K562 (cell line): Measurements from ENCODE around the gene CASKIN2. TPM values are rescaled to one million over a fixed set of nuclear protein-coding genes. Genes with fewer than 3 reads are reported as not detected.
A peak's percentile ranks its signal among the peaks of the same experiment; 100 is the strongest.

ENCODE experiments used
- ARNT ChIP-seq, 2 experiments: fragments of 450-650 bp; IDR thresholded peaks; 2 replicates each; pipeline ENCODE4 v1.6.1; 2016; ENCODE audit warnings: mild to moderate bottlenecking in 1 of 2
- GTF2E2 ChIP-seq: fragments of 200-800 bp; sonication (Bioruptor generic); IDR thresholded peaks from 2 replicates; pipeline ENCODE4 v1.6.1; 2016; ENCODE audit warnings: missing genetic modification characterization, missing compliant biosample characterization
- HNRNPH1 ChIP-seq: fragments of 200-400 bp; formaldehyde crosslinking; optimal IDR thresholded peaks from 2 replicates; pipeline ENCODE3; 2017; ENCODE audit warnings: low read depth, mild to moderate bottlenecking, low read length, moderate library complexity
- PHF8 ChIP-seq: fragments of 200-600 bp; sonication (generic); IDR thresholded peaks from 2 replicates; pipeline ENCODE4 v1.6.1; 2012; ENCODE audit warnings: mixed run types, mild to moderate bottlenecking, inconsistent platforms, low read length, moderate library complexity, borderline replicate concordance
- PYGO2 ChIP-seq: fragments of 450-650 bp; IDR thresholded peaks from 2 replicates; pipeline ENCODE4 v1.6.1; 2016; ENCODE audit warnings: mild to moderate bottlenecking, missing genetic modification characterization, moderate library complexity, missing compliant biosample characterization
- SIRT6 ChIP-seq: IDR thresholded peaks from one replicate; pipeline ENCODE4 v1.6.1; 2012; ENCODE audit warnings: low read depth, mild to moderate bottlenecking, control low read depth, inconsistent platforms, low read length, moderate library complexity
- SMARCA5 ChIP-seq: fragments of 450-650 bp; IDR thresholded peaks from 2 replicates; pipeline ENCODE4 v1.6.1; 2016
- TAF7 ChIP-seq: fragments of 450-650 bp; IDR thresholded peaks from 2 replicates; pipeline ENCODE4 v1.6.1; 2016; ENCODE audit warnings: missing genetic modification characterization, missing compliant biosample characterization
- TCF3 ChIP-seq: sonication (generic); formaldehyde crosslinking; IDR thresholded peaks from 2 replicates; pipeline ENCODE4 v1.4.0; 2020; ENCODE audit warnings: mild to moderate bottlenecking, missing genetic modification reagents
- TCF7L2 ChIP-seq: fragments of 150-350 bp; IDR thresholded peaks from 2 replicates; pipeline ENCODE4 v1.6.1; 2016; ENCODE audit warnings: low read depth, mild to moderate bottlenecking, low read length, moderate library complexity
- ZC3H4 ChIP-seq: sonication (generic); formaldehyde crosslinking; IDR thresholded peaks from 2 replicates; pipeline ENCODE4 v1.9.0; 2021; ENCODE audit warnings: missing genetic modification reagents, borderline replicate concordance
- ZNF253 ChIP-seq: fragments of 250-450 bp; sonication (Bioruptor Pico); conservative IDR thresholded peaks from 2 replicates; pipeline ENCODE4 v1.6.1; 2021; ENCODE audit warnings: mild to moderate bottlenecking
- ZNF584 ChIP-seq: fragments of 200-800 bp; sonication (Bioruptor generic); IDR thresholded peaks from 2 replicates; pipeline ENCODE4 v1.6.1; 2016; ENCODE audit warnings: low read depth, mild to moderate bottlenecking, missing genetic modification characterization, missing compliant biosample characterization
- ZZZ3 ChIP-seq: fragments of 450-650 bp; IDR thresholded peaks from 2 replicates; pipeline ENCODE4 v1.6.1; 2016; ENCODE audit warnings: antibody characterized with exemption, mild to moderate bottlenecking, moderate library complexity
- polyA plus RNA-seq, 8 experiments: library from polyadenylated mRNA; depleted of rRNA in 4 of 8; stranded (reverse) in 5 of 8; unstranded in 3 of 8; fragments of >200 nt; fragmentation: Nextera tagmentation in 2 of 8; fragmentation: Illumina TruSeq in 1 of 8; extraction: Ambion mirVana in 2 of 8; extraction: Trizol in 1 of 8; gene quantifications; 2 replicates each; pipeline versions ENCODE4 v1.2.1 to v1.2.3, GENCODE V29; 2011 to 2014; ENCODE audit warnings: inconsistent platforms in 1 of 8, missing spikeins in 1 of 8
- total RNA-seq, 7 experiments: library from RNA; depleted of rRNA in 6 of 7; stranded (reverse); fragments of >200 nt in 6 of 7; fragmentation: Illumina TruSeq in 2 of 7; extraction: Trizol in 2 of 7; gene quantifications; 2 replicates each; pipeline versions ENCODE4 v1.2.1 to v1.2.3, GENCODE V29; 2011 to 2021; ENCODE audit warnings: low replicate concordance in 1 of 7
- TF ChIP-seq, protein P1 (sequence below), 2 experiments: fragments of 450-650 bp; formaldehyde crosslinking in 1 of 2; IDR thresholded peaks; 2 replicates each; pipeline versions ENCODE4 v1.4.0 to v1.6.1; 2014 to 2020; ENCODE audit warnings: mild to moderate bottlenecking in 2 of 2, borderline replicate concordance in 1 of 2, low read depth in 1 of 2
- TF ChIP-seq, protein P2 (sequence below): fragments of 250-450 bp; sonication (Bioruptor Pico); IDR thresholded peaks from 2 replicates; pipeline ENCODE4 v1.8.0; 2021; ENCODE audit warnings: moderate library complexity, mild to moderate bottlenecking, inconsistent platforms
- TF ChIP-seq, protein P3 (sequence below): fragments of 450-650 bp; formaldehyde crosslinking; IDR thresholded peaks from 2 replicates; pipeline ENCODE4 v1.4.0; 2020; ENCODE audit warnings: mild to moderate bottlenecking

CASKIN2 gene
- total and polyA plus RNA-seq, 9 of the 15 experiments (the other 6 are each of a cell fraction or from before 2014, with no cell fraction given) = 0.01 to 12.2 (median 2.1) TPM

DNA sequence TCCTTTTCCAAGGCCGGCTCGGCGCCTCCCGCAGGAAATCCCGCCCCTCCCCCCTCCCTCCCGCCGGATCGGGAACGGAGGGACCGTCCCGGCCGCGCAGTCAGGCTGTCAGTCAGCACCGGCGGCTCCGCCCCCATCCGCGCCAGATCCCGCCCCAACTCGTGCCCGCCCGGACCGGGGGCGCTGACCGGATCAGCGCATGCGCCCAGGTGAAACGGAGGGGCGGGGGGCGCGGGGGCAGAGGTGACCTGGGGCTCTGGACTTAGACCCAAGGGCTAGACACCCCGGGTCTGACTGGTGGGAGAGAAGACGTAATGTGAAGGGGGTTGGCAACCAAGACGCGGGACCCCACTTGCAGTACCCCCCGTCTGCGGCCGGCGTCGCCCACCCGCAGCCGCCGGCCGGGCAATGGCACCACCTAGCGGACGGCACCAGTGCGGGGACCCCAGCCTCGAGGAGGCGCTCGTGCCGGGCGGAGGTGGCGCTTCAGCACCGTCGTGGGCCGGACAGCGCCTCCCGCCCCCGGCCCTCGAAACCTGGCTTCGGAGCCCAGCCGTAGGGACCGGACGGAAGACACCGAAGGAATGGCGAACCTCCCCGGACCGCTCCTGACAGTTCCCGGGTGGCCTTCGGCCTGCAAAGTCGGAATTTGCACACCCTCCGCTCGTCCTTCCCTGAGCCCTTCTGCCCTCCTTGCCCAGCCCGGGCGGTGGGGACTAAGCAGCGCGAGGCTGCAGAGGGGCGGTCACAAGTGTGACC lies at the start of gene CASKIN2 (continued):
- TF ChIP-seq, protein P1, sequence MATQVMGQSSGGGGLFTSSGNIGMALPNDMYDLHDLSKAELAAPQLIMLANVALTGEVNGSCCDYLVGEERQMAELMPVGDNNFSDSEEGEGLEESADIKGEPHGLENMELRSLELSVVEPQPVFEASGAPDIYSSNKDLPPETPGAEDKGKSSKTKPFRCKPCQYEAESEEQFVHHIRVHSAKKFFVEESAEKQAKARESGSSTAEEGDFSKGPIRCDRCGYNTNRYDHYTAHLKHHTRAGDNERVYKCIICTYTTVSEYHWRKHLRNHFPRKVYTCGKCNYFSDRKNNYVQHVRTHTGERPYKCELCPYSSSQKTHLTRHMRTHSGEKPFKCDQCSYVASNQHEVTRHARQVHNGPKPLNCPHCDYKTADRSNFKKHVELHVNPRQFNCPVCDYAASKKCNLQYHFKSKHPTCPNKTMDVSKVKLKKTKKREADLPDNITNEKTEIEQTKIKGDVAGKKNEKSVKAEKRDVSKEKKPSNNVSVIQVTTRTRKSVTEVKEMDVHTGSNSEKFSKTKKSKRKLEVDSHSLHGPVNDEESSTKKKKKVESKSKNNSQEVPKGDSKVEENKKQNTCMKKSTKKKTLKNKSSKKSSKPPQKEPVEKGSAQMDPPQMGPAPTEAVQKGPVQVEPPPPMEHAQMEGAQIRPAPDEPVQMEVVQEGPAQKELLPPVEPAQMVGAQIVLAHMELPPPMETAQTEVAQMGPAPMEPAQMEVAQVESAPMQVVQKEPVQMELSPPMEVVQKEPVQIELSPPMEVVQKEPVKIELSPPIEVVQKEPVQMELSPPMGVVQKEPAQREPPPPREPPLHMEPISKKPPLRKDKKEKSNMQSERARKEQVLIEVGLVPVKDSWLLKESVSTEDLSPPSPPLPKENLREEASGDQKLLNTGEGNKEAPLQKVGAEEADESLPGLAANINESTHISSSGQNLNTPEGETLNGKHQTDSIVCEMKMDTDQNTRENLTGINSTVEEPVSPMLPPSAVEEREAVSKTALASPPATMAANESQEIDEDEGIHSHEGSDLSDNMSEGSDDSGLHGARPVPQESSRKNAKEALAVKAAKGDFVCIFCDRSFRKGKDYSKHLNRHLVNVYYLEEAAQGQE (IDR thresholded peaks at IDR 0.05; ENCODE audit: borderline replicate concordance) = peak; percentile 100
- TF ChIP-seq, protein P1 (CRISPR knock-in tag; IDR thresholded peaks at IDR 0.05; ENCODE audit: low read depth) = peak; percentile 100
- TF ChIP-seq HNRNPH1 (no peak), PYGO2 (tag) (no peak), TAF7 (tag) (no peak), GTF2E2 (tag) (no peak), ZC3H4 (CRISPR knock-in tag) (no peak), ZNF584 (CRISPR knock-in tag) (no peak), ZNF253 (CRISPR knock-in tag) (no peak), SIRT6 (no peak), TCF3 (CRISPR knock-in tag) (no peak), PHF8 (peak; percentile 2; the same call in 1 of the 2 replicates), ZZZ3 (no peak), TCF7L2 (no peak), ARNT (IDR thresholded peaks at IDR 0.05) (no peak), SMARCA5 (no peak)
- TF ChIP-seq, protein P2, sequence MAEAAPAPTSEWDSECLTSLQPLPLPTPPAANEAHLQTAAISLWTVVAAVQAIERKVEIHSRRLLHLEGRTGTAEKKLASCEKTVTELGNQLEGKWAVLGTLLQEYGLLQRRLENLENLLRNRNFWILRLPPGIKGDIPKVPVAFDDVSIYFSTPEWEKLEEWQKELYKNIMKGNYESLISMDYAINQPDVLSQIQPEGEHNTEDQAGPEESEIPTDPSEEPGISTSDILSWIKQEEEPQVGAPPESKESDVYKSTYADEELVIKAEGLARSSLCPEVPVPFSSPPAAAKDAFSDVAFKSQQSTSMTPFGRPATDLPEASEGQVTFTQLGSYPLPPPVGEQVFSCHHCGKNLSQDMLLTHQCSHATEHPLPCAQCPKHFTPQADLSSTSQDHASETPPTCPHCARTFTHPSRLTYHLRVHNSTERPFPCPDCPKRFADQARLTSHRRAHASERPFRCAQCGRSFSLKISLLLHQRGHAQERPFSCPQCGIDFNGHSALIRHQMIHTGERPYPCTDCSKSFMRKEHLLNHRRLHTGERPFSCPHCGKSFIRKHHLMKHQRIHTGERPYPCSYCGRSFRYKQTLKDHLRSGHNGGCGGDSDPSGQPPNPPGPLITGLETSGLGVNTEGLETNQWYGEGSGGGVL = no peak
- TF ChIP-seq, protein P3, sequence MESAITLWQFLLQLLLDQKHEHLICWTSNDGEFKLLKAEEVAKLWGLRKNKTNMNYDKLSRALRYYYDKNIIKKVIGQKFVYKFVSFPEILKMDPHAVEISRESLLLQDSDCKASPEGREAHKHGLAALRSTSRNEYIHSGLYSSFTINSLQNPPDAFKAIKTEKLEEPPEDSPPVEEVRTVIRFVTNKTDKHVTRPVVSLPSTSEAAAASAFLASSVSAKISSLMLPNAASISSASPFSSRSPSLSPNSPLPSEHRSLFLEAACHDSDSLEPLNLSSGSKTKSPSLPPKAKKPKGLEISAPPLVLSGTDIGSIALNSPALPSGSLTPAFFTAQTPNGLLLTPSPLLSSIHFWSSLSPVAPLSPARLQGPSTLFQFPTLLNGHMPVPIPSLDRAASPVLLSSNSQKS = no peak
